GM12872 (cell line): ENCODE results near the gene GNG12.

Experiments
- TF ChIP-seq, protein P1 (sequence below): IDR thresholded peaks from 3 replicates; pipeline ENCODE4 v1.5.1; 2011; ENCODE audit warnings: low read depth, mild to moderate bottlenecking, low read length, moderate library complexity; ENCODE audit not compliant: insufficient read depth

Gene GNG12

DNA sequence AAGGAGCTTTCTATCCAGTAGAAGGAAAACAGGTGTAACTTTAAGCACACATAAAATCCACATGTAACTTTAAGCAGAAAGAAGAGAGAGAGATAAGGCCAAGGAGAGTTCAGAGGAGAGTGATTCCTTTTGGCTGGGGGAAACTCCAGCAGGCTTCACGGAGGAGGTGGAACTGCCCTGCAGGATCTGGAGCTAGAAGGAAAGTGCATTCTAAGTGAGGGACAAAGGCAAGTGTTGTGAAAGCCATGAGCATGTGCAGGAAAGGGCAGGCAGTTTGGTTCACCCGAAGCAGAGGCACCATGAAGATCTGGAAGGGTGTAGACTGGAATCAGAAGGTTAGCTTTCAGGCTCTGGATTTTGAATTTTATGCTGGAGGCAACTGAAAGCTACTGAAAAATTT, 101.9 kb downstream of the GNG12 start:
- TF ChIP-seq, protein P1, sequence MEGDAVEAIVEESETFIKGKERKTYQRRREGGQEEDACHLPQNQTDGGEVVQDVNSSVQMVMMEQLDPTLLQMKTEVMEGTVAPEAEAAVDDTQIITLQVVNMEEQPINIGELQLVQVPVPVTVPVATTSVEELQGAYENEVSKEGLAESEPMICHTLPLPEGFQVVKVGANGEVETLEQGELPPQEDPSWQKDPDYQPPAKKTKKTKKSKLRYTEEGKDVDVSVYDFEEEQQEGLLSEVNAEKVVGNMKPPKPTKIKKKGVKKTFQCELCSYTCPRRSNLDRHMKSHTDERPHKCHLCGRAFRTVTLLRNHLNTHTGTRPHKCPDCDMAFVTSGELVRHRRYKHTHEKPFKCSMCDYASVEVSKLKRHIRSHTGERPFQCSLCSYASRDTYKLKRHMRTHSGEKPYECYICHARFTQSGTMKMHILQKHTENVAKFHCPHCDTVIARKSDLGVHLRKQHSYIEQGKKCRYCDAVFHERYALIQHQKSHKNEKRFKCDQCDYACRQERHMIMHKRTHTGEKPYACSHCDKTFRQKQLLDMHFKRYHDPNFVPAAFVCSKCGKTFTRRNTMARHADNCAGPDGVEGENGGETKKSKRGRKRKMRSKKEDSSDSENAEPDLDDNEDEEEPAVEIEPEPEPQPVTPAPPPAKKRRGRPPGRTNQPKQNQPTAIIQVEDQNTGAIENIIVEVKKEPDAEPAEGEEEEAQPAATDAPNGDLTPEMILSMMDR = no peak

DNA sequence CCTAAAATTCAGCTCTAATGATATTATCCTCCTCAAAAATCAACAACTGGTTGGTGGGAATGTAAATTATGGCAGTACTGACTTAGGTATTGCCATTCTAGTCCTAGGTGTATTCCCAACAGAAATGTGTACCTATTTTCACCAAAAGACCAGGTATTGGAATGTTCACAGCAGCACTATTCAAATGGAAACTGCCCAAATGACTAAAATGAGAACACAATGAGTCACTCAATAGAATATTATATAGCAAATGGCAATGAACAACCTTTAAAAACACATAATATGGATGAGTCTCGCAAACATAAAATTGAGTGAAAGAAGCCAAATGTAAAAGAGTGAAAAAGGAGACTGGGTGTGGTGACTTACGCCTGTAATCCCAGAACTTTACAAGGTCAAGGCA, 103.4 kb downstream of the GNG12 start:
- TF ChIP-seq, protein P1 = no peak

DNA sequence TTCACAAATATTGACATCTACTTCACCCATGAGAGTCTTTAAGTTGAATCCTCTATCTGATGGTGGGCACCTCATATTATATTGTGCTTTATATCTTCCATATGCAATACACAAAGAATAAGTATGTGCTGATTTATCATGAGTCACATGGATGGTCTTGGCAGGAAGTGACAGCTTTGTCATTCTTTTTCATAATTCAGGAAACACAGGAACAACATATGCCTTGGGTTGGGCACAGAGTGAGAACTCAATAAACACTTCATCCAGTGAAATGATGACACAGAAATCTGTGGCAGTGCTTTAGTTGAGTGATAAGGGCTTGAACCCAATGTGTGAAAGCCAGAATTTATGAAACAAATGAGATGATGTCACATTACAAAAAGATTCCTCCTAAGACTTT, 107.0 kb downstream of the GNG12 start:
- TF ChIP-seq, protein P1 = no peak

DNA sequence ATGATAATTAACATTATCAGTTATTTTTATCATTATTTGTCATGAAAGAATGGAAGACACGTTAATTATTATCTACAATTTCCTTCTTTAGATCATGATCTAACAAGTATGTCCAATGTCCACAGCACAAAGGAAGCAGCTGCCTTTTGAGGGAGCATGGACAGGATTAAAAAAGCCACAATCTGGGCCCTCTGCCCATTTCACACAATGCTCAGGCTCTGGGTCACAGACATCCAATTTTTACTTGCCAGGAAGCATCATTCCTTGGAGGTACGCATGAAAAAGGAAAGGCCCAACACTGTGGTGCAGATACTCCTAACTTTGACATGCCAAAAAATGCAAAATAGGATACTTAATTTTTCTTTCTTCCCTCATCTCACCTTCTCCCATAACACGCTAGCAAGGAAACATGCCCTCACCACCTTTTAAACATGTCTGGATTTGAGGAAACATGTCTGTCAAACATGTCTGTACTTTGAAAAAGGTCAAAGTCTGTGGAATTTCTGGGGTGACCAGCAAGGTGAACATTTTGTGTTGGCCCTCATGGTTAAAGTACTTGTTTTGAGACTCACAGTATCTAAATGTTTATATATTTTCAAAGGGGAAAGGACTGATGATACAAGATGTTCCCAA, 108.2 kb downstream of the GNG12 start:
- TF ChIP-seq, protein P1 = no peak

DNA sequence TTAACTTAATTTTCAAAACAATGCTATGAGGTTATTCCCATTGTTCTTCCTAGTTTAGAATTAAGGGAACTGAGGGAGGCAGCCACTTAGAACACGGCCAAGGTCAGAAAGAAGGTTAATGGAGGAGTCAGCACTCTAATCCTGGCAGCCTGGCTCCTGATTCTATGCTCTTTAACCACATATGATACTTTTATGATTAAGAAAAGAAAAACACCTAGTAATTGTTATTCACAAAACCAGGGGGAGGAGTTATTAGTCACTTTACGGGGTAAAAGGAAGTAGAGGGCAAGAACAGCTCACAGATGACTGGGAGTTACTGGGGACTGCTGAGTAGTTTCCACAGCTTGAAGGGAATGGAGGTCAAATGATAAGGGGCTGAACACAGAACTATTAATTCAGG, 109.6 kb downstream of the GNG12 start:
- TF ChIP-seq, protein P1 = no peak

DNA sequence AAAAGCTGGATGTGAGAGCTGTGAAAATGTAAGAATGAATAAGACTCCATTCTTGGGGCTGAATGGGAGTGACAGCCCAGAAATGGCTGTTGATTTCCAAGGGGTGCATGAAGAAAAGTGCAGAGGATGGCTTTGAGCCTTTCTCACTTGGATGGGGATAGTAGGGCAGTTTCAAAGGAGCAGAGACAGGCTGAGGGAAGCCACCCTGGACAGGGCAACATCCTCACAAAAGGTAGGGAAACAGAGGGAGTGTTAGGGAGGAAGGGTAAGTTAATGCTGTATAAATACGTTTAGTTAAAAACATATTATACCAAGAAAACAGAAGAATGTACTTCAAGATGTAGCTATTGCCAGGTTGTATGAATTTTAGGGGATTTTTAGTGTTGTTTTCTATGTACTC, 110.1 kb downstream of the GNG12 start:
- TF ChIP-seq, protein P1 = no peak

DNA sequence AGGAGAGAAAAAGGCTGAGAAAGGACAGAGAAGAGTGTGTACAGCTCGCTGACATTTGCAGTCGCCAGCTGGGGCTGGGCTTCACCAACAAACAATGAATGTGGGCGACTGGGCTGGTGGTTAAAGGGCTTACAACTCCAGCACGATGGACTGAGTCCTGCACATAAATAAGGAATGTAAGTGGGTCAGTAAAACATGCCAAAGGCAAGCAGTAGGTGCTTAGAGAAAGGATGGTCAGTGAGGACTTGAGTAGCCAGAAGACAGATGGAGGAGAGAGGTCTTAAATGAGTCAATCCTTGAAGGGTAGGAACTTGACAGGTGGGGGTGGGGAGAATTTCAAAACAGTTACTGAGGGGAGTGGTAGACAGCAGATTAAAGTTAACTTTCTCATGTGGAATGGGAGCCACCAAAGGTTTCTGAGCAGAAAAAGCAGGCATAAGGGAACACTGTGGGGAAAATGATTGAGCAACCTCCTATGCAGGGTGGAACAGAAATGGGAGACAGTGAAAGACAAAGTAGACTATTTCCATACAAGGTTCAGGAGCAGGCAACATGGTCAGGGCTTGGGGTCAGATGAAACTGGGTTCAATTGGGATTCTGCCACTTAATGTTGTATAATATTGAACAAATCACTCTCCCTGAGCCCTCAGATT, 110.8 kb downstream of the GNG12 start:
- TF ChIP-seq, protein P1 = no peak
